Measurements from ENCODE around the gene RXRA. TPM values are rescaled to one million over a fixed set of nuclear protein-coding genes. Genes with fewer than 3 reads are reported as not detected.

RXRA gene
- total RNA-seq: 12.8 and 20.3 TPM in 2 replicates

DNA sequence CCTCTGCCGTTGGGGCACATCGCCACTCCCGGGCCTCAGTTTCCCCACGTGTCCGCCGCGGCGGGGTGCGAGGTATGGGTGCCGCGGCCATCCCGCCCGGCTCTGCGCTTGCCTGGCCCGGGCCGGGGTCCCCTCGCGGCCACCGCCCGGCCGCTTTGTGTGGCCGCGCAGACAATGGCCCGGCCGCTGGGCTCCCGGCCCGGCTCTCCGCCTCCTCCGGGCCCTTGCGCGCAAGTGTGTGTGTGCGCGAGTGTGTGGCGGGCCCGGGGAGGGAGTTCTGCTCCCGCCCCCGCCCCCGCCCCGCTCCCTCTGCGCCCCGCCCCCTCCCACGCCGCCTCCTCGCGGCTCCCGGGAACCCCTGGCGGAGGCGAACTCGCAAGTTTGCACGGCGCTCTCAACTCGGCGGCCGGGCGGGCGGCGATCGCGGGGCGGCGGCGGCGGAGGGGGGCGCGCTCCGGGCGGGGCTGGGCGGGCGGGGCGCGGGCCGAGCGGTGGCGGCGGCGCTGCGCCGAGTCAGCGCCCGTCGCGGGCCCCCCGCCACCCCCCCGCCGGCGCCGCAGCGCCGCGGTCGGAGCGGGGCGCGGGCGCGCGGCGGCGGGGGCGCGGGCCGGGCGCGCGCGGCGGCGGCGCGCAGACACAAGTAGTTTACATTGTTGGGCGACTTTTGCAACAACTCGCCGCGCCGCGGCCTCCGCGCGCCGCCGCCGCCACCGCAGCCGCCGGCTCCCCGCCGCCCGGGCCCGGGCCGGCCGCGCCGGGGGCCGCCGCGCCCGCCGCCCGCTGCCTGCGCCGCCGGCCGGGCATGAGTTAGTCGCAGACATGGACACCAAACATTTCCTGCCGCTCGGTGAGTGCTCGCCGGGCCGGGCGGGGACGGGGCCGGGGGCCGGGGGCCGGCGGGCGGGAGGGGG lies at the start of gene RXRA:
TSS of gene RXRA (plus strand) at position 643 of the 911 bp plus-strand sequence. CDS start at position 820, 177 bp downstream.

Other genes starting within 250 kb of the RXRA start
- 8.8 and 9.6 TPM in 2 replicates for gene WDR5, start 190.4 kb upstream of the RXRA start, total RNA-seq
- not detected in 2 replicates for gene RNU6ATAC, start 161.9 kb upstream of the RXRA start, total RNA-seq

Measured in bronchial smooth muscle cell (primary cell).